NCI-H2029 treated with DMSO at 0.1 percent for 48 hours (cell line): Measurements from ENCODE around the gene METAP1D.
"Not testable (repeated sequence)": the region's sequence is repeated elsewhere in the genome, so short reads cannot be mapped to it uniquely, and the experiment has no call there.

Source experiments
- DNase-seq: peaks from one replicate; lab custom pipeline; 2025; lab: John Stamatoyannopoulos, UW

METAP1D gene

DNA sequence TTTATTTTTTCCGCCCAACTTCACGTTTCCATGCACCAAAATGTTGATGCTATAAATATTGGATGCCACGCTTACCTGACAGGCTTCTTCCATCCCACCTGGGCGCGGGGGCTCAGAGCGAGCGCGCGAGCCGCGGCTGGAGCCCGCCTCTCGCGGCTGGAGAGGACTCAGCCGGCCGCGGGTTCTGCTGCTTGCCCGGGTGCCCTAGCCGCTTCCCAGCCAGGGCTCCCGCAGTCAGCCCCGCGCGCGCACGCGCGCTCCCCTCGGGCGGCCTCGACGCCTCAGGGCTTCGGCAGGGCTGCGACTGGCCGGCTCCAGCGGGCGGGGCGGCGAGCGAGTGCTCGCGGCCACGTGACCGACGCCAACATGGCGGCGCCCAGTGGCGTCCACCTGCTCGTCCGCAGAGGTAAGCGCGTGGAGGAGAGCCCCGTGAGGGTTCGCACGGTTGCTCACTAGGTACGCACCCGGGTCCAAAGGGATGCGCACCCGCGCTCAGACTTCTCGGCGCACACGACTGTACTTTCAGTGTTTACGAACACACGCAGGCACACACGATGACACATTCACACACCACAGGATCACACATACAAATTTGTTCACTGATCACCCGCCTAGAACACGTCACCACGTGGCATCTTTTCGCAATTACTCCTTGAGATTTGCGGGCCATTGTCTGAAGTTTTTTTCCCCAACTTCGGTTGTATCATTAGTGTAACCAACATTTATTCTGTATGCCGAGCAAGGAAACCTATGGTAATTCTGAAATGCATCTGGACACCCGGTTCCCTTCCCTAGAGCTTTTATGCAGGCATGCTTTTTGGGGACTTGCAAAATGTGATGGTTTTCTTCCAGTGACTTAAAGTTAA lies at the start of gene METAP1D:
TSS of gene METAP1D (plus strand) at position 350 of the 866 bp plus-strand sequence. CDS start at position 367, 17 bp downstream.
- DNase-seq: peak; percentile 37

DNA sequence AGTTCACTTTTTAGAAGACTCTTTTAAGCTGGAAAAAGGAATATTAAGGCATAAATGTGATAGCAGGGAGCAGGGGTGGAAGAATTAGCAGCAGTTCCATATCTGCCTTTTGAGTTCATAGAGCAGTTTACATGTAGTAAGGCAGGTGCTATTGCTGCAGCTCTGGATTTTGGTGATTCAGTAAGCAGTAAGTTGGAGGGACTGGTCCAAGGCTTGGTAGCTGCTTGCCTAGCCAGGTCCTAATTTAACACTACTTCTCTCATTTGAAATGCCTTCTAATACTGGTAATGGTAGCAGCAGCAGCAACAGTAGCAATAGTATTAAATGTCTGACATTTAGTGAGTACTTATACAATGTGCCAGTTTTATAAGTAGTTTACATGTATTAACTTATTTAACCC lies 47.5 kb upstream of the METAP1D start:
- no peak for DNase-seq

DNA sequence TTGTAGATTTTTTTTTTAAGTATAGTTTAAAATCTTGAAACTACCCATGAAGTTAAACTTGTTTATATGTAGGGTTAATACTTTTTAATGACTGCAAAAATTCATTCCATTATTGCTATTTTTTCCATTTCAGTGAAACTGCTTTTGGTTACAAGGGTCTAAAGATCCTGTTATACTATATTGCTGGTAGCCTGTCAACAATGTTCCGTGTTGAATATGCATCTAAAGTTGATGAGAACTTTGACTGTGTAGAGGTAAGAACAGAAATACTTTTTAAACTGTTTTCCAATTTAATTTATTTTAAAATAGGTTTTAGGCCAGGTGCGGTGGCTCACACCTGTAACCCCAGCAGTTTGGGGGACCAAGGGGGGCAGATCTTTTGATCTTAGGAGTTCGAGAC lies 47.0 kb upstream of the METAP1D start:
- DNase-seq: no peak

DNA sequence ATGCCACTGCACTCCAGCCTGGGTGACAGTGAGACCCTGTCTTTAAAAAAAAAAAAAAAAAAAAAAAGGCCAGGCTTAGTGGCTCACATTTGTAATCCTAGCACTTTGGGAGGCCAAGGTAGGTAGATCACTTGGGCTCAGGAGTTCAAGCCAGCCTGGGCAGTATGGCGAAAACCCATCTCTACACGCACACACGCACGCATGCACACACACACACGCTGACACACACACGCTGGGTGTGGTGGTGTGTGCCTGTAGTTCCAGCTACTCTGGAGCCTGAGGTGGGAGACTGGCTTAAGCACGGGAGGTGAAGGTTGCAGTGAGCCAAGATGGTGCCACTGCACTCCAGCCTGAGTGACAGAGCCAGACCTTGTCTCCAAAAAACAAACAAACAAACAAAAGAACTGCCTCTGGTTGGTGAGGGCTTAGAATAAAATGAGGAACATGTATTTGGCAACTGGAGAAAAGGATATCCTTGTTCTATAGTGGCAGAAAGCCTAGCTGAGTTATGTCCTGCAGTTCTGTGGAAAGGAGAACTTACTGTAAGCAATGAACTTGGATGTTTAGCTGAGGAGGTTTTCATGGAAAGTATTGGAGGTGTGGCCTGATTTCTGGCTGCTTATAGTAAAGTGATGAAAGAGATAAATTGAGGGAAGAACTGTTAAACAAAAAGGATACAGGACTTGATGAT lies 43.5 kb upstream of the METAP1D start:
- DNase-seq: no peak

DNA sequence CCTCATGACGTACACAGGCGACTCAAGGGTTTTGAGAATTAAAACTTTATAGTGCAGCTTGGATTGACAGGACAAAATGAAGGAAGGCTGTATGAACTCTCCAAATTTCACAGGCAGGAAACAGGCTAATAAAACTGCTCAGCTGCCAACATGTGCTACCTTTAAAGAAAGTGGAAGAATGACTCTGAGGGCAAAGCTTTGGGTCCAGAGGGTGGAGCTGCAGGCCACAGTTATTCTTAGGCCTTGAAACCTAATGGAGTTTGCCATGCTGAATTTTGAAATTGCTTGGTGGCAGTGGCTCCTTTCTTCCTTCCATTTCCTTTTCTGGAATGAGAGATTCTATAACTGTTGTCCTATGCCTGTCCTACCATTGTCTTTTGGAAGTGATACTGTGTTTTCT lies 42.7 kb upstream of the METAP1D start:
- no peak for DNase-seq

DNA sequence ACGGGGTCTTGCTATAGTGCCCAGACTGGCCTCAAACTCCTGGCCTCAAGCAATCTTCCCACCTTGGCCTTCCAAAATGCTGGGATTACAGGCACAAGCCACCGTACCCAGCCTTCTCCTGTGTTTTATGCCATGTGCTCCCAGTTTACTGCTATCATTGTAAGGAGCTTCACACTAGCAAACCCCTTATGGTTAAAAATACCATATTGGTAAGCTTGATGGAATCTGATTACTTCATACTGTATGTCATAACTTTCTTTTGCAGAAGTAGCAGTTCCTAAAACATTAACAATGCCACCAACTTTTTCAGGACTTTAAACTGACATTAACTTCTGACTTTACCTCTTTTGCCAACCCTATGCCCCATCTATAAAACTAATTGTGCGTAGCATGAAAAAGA lies 41.3 kb upstream of the METAP1D start:
- DNase-seq: no peak

DNA sequence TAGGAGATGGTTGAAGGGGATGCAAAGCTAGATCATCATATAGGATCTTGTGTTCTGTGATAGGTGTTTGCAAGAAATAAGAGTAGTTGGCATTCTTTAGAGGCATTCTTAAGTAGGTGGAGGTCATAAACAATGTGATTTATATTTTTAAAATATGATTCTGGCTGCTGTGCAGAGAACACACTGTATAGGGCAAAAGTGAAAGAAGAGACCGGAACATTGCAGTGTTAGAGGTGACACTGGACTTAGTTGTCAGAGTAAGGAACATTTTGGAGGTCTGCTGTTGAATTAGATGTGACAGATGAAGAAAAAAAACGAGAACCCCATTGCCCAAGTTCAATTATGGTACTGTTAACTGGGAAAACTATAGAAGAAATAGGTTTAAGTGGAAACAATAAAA lies 39.8 kb upstream of the METAP1D start:
- DNase-seq: no peak

DNA sequence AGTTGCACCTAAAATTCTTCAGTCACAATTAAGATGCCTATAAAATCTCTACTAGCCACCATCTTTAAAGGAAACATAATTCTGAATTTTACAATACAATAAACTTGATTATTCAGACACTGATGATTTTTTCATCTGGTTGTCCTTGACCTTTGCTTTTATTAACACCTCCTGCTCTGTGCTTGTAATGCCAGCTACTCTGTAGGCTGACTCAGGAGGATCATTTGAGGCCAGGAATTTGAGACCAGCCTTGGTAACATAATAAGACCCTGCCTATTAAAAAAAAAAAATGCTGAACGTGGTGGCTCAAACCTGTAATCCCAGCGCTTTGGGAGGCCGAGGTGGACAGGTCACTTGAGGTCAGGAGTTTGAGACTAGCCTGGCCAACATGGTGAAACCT lies 39.2 kb upstream of the METAP1D start:
- no peak for DNase-seq

DNA sequence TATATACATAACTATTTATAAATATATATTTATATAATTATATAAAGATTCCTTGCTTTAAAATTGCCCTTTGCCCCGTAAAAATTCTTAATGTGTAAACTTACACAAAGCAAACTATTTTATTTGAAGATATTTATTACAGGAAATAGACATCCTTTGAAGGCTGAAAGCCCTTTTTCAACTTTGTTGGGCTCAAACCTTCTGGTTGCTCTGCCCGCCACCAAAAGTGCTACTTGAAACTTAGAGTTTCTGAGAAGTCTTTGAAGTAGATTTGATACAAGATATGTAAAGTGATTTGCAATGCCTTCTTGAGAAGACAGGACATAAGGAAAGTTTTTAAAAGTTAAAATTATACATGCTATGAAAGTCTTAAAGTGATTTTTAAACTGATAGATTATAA lies 36.6 kb upstream of the METAP1D start:
- DNase-seq: no peak

DNA sequence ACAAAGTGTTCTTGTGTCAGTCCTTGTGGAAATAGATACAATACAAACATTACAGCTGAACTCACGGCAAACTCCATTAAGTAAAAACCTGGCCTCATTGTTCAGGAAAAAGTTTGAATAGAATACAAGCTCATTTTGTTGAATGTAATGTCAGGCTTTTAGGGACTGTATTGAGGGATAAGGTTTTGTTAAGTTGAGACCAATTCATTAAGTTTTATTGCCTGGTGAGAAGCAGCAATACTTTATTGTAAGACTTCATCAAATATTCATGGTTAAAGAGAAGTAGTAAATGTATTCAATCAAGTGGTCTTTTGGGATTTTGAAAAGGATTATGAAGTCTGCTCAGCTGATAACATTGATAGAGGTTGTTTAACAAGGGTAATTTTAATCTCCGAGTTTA lies 35.4 kb upstream of the METAP1D start:
- DNase-seq: no peak

DNA sequence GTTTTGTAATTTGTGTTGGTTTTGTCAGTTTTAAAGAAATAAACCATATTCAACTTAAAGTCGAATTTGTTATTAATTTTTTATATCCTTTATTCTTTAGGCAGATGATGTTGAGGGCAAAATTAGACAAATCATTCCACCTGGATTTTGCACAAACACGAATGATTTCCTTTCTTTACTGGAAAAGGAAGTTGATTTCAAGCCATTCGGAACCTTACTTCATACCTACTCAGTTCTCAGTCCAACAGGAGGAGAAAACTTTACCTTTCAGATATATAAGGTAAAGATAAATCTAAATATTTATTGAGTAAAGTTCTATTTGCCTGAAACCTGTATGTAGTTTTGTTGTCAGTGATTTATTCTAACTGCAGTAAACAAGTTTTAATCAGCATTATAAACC lies 34.5 kb upstream of the METAP1D start:
- no peak for DNase-seq

DNA sequence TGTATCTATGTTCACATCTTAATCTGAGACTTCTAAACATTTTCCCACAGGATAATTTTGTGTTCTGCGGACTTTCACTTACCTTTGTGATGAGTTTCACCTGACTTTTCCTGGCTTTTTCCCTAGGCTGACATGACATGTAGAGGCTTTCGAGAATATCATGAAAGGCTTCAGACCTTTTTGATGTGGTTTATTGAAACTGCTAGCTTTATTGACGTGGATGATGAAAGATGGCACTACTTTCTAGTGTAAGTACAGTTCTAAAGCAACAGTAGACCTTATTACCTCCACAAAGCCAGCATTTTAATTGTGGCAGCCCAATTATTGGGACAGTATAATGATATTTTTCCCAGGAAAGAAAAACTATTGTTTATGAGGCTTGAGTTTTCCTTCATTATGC lies 34.1 kb upstream of the METAP1D start:
- no peak for DNase-seq

DNA sequence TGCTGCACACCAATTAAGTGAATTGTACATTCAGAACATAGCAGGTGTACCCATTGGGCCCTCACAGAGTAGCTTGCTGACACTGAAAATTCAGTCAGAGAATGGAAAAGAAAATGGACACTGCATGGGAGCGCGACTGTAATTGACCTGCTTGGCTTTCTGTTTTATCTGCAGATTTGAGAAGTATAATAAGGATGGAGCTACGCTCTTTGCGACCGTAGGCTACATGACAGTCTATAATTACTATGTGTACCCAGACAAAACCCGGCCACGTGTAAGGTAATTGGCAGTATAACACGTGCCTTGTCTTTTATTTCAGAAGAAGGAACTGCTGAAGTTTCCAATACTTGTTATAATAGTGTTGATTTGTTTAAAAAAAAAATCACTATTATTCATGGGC lies 33.5 kb upstream of the METAP1D start:
- DNase-seq: no peak

DNA sequence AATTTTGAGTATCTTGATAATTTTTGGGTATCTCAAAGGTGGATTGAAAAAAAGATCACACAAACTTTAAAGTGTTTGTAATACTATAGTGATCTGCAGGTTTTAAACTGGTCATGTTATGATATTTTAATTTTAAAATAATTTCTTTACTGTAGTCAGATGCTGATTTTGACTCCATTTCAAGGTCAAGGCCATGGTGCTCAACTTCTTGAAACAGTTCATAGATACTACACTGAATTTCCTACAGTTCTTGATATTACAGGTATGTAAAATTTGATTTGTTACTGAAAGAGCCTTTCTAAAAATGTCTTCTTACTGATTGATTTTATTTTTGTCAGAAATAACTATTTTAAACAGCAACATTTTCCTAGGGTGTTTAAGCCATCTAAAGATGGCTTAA lies 33.1 kb upstream of the METAP1D start:
- no peak for DNase-seq

DNA sequence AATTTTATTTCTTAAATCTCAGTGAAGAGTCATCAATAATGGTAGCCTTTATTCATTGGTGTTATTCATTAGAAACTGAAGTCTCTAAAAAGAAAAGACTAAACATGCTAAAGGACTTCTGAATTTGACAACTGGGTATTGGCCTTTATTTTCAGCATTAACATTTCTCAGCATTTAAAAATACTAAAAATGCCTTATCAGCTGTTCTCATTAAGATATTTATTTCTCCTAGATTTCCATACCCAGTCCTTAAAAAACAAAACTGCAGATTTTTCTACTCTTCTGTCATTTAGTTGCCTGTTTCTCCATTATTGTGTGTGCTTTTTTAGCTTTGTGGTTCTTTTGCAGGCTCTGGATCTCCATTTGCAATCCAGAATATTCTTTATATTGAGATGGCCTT lies 31.2 kb upstream of the METAP1D start:
- no peak for DNase-seq

DNA sequence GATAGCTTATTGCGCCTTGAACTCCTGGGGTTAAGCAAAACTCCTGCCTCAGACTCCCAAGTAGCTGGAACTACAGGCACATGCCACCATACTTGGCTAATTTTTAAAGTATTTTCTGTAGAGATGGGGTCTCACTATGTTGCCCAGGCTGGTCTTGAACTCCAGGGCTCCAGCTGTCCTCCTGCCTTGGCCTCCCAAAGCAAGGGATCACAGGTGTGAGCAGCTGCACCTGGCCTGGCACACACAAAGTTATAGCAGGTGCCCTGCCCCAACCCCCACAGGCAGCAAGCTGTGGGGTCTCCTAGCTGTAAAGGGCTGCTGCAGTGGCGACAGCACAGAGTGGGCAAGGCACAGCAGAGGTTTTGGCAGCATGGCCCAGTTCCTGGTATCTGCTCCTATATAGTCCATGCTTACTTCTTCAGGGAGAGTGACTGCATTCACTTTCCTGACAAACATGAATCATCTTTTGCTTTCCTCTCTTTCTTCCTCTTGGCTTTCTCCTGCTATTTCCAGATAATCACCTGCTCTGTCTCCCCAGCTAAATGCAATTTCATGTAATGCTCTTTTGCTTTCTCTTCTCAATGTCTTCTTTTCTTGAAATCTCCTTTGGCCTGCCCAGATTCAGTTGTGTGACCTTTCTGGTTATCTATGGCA lies 27.3 kb upstream of the METAP1D start:
- DNase-seq: no peak

DNA sequence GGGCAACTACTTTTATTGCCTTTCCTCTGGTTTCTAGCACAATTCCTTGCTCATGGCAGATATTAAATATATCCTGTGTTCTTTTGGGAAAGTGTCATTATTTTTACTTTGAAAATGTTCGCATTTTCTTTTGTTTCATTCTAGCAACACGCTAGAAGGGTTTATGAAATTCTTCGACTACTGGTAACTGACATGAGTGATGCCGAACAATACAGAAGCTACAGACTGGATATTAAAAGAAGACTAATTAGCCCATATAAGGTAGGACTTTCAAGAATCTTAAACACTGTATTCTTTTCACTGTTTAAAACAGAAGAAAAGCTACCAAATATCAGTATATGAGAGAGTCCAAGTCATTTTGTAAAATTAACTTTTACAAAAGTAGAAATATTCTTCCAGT lies 20.6 kb upstream of the METAP1D start:
- no peak for DNase-seq

DNA sequence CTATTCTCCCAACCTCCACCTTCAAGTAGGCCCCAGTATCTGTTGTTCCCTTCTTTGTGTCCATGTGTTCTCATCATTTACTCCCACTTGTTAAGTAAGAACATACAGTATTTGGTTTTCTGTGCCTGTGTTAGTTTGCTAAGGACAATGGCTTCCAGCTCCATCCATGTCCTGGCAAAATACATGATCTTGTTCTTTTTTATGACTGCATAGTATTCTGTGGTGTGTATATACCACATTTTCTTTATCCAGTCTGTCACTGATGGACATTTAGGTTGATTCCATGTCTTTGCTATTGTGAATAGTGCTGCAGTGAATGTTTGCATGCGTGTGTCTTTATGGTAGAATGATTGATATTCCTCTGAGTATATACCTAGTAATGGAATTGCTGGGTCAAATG lies 15.8 kb upstream of the METAP1D start:
- not testable (repeated sequence) for DNase-seq

DNA sequence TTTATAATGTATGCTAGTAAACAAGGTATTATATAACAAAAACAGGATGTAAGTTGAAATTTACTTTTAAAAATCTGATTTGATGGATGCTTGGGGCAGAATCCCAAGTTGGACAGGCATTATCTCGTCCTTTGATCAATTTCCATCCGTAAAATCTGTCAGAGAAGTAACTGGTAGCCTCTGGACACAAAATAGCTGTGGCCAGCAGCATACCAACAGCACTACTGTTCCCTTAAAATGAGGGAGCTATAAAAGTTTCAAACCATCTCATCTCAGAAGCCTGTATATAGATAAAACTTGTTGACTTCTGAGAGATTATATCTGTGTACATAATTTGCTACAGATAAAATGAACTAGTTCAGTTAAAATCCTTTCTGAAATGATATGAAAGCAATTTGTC lies 14.7 kb upstream of the METAP1D start:
- no peak for DNase-seq

DNA sequence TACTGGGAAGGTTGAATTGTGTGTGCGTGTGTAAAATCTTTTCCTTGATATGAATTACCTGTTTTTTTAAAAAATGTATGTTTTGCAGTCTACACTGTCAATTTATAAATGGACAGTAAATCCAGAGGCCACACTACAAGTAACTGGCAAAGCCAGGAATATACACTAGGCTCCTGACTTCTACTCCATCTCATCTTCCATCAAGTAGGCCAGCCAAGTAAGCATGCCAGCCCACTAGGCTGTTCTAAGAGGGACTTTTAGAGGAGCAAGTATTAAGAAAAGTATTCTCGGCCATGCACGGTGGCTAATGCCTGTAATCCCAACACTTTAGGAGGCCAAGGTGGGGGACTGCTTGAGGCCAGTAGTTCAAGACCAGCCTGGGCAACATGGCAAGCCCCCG lies 13.0 kb upstream of the METAP1D start:
- no peak for DNase-seq

DNA sequence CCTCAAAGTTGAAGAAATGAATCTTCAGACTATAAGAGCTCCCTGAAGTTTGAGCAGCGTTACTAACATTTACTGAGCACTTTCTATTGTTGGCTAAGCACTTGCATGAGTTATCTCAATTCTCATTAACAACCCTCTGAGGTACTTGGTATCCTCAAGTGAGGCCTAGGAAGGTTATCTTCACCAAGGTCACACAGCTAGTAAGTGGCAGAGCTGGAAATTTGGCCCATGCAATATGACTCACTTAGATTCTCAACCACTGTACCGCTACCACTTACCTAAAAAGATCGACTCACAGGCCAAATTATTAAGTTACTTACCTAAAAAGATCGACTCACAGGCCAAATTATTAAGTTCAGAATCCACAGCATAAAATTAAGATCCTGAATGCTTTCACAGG lies 8.7 kb upstream of the METAP1D start:
- no peak for DNase-seq

DNA sequence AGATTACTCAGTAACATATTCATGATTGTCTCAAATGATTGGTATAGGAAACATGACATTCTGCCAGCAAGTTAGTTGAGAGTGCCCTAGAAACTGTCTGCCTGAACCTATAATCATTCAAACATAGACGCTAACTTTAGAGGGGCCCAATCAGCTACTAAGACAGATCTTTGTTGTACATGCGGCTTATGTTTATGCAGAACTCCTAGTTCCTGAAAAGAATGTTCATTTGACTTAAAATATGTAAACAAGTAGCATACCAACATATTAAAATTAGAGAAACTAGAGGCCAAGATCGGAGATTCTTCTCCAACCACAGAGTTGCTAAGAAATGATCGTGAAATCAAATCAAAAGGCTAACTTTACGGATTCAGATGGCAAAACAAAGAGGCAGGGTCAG lies 4.2 kb upstream of the METAP1D start:
- no peak for DNase-seq

DNA sequence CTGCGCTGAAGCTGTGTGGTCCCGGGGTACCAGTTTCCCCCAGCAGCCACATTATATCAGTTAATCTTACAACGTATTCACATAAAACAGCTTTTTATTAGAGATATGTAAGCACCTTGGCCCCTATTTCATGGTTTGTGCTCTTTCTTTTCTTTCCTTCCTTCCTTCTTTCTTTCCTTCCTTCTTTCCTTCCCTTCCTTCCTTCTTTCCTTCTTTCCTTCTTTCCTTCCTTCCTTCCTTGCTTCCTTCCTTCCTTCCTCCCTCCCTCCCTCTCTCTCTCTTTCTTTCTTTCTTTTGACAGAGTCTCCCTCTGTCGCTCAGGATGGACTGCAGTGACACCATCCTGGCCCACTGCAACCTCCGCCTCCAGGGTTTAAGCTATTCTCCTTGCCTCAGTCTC lies 3.7 kb upstream of the METAP1D start:
- DNase-seq: no peak
